ENCODE data around the gene SORCS1. TPM values are rescaled to one million over a fixed set of nuclear protein-coding genes. Genes with fewer than 3 reads are reported as not detected.

The SORCS1 gene
- total RNA-seq, 1 donor from 2014 or later, result 5.8 TPM

- DNase-seq (ENCODE audit: low spot score), result no peak
These were observed 264.4 kb downstream of the SORCS1 start for GRCh38 chr10:106900016-106900652.

- no peak for DNase-seq (ENCODE audit: low spot score)
These were observed 266.1 kb downstream of the SORCS1 start for GRCh38 chr10:106898446-106898845.

DNA sequence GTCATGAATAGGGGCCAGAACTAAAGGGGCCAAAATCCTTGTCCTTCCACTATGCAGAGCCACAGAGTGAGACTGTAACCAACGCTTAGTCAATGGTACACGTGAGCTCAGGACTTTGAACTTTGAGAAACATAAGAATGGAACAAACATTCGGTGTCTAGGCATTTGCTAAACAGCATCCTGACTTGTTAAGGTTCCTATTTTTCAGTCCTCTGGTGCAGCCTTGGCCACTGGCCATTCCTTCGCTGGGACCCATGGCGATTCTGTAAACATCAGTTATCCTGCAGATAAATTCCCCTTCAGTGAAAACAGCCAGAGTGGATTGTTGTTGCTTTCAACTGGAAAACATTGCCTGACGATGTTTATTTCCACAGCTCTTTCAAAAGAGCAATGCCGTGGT lies 266.8 kb downstream of the SORCS1 start:
- no peak for DNase-seq (ENCODE audit: low spot score)

DNA sequence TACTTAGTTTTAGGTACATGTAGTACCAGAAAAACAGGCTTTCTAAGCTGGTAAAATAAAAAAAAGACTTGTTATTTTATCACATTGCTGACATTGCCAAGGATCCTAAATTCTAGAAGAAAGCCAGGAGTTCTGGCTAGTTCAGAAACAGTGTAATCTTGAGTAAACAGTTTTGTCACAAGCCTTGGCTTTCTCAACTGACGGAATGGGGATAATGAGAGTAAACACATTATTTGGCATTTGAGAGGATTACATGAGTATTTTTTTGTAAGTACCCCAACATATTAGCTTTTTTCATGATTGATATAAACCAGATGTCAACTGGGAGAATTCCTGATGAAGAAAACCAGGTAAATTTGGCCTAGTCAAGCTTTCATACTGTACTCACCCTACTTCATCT lies 269.8 kb downstream of the SORCS1 start:
- DNase-seq (ENCODE audit: low spot score), result peak; percentile 9

GRCh38 chr10:106877574-106877973 lies 286.9 kb downstream of the SORCS1 start:
- no peak for DNase-seq (ENCODE audit: low spot score)

- DNase-seq (ENCODE audit: low spot score), result no peak
These were observed 290.0 kb downstream of the SORCS1 start for GRCh38 chr10:106874604-106874889.

- DNase-seq (ENCODE audit: low spot score), result no peak
These were observed 290.5 kb downstream of the SORCS1 start for GRCh38 chr10:106873770-106874603.

DNA sequence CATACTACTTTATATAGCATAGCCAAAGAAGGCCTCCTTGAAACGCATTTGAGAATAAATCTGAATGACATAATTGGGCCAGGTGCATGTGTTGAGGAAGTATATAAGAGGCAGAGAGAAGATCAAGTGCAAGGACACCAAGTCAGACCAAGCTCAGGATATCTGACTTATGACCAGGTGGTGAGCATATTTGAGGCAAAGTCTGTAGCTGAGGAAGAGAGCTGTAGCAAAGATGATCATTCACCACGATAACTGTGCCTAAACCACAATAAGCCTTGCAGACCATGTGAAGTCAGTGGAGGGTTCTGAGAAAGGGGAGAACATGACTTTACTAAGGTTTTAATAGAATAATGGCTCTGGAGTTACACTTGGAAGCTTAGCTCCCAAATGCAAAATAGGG lies 292.3 kb downstream of the SORCS1 start:
- no peak for DNase-seq (ENCODE audit: low spot score)

GRCh38 chr10:106866244-106866845 lies 298.2 kb downstream of the SORCS1 start:
- DNase-seq (ENCODE audit: low spot score), result no peak

- no peak for DNase-seq (ENCODE audit: low spot score)
These were observed 300.5 kb downstream of the SORCS1 start for GRCh38 chr10:106864031-106864430.

GRCh38 chr10:106863549-106863948 lies 301.0 kb downstream of the SORCS1 start:
- no peak for DNase-seq (ENCODE audit: low spot score)

DNA sequence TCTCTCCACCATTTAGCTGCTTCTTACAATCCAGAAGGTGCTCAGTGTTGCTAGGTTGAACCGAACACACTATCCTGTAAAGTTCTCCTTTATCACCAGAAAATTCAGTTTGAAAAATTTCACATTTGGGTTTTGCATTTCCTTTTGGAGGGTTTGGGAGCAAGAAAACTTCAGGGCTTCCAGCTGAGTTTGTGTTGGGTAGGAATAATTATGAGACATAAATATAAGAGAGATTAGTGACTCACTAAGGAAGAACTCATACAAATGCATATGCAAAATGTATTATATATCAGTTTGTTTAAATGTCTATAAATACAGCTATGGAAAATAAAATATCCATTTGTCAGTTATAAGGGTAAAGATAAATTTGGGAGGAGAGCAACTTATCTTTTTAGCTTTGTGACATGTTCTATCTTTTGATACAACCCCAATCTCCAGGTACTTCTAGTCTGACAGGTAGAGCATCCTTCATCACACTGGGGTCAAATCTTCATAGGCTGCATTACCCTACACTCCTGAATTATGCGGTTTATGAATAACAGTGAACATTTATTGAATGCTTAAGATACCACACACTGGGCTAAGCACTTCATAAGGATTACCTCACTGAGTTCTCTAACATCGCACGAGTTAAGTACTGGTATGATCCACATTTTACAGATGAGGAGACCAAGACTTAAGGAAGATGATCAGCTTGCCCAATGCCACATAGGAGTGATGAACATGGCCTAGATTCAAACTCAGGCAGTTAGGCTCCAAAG lies 304.4 kb downstream of the SORCS1 start:
- no peak for DNase-seq (ENCODE audit: low spot score)

GRCh38 chr10:106857728-106858127 lies 306.8 kb downstream of the SORCS1 start:
- no peak for DNase-seq (ENCODE audit: low spot score)

GRCh38 chr10:106857213-106857612 lies 307.3 kb downstream of the SORCS1 start:
- DNase-seq (ENCODE audit: low spot score), result no peak

DNA sequence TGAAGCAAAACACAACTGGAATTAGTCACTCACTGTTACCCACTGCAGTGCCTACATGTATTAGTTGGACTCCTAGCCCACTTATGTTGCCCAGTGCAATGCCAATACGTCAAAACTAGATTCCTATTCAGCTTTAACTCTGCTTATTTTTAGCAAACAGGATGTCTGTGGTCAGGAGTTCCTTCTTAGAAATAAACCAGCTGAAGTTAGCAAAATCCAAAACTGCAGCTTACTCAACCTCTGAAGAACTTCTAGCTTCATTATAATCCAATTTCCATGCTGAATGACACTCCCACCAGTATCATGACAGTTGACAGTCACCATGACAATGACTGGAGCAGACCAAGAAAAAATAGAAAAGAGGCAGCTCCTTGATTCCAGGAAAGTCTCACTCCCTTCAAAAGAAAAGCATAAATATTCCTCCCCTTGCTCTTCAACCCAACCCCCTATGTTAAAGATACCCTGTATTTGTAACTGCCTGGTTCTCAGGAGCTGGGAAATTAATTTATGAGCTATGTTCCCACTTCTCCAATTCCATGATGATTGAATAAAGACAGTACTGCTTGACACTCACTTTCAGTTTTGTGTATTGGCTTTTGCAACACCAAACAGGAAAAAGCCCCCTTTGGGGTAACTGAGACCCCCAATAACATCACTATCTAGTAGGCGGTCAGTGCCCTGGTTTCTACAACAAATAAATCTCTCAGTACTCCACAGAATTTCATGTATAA lies 327.4 kb downstream of the SORCS1 start:
- DNase-seq (ENCODE audit: low spot score), result peak; percentile 40

GRCh38 chr10:106832846-106833245 lies 331.7 kb downstream of the SORCS1 start:
- DNase-seq (ENCODE audit: low spot score), result no peak

DNA sequence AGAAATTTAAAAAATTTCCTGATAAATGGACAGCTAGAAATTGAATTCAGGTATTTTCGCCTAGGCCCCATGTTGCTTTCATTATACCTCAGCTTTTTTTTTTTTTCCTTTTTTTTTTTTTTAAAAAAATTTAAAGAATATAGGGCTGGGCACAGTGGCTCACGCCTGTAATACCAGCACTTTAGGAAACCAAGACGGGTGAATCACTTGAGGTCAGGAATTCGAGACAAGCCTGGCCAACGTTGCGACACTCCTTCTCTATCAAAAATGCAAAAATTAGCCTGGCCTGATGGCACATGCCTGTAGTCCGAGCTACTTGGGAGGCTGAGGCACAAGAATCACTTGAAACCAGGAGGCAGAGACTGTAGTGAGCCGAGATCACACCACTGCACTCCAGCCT lies 334.0 kb downstream of the SORCS1 start:
- no peak for DNase-seq (ENCODE audit: low spot score)

GRCh38 chr10:106830006-106830405 lies 334.5 kb downstream of the SORCS1 start:
- DNase-seq (ENCODE audit: low spot score), result no peak

- no peak for DNase-seq (ENCODE audit: low spot score)
These were observed 337.8 kb downstream of the SORCS1 start for GRCh38 chr10:106826716-106827115.

DNA sequence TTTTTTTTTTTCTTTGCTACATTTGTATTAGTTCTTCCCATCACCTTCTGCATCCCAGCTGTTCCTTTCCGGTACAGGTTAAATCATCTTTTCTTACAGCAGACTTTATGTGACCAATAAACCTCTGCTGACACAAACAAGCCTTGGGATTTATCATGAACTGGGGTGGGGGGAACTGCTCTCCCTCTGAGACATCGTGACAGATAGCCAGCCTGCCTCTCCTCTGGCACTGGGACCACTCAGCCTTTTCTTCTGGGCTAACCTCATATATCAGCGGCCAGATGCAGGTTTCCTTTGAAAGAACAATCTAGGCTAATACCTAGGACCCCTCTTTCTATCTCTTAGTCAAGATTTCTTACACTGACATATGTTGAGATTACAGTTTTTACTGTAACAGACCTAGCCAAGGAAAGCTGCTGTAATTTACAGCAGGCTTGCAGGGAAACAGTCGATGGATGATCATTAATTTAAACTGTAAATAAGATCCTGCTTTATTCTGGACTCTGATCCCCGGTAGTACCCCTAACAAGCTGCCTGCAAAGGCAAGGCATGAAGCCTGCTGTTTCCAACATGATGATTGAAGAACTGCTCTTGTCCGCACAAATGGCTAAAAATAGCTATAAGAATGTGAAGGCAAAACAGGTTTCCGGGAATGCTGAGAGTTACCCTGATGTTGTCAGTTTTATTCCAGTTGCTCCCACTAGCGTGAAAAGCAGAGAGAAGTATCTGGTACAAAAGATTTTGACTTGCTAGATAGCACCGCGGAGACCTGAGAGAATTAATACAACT lies 338.7 kb downstream of the SORCS1 start:
- DNase-seq (ENCODE audit: low spot score), result peak; percentile 35

- no peak for DNase-seq (ENCODE audit: low spot score)
These were observed 343.9 kb downstream of the SORCS1 start for GRCh38 chr10:106820579-106820978.

Measured in umbilical cord (tissue), 2 donors.